PFSK-1 (cell line): ENCODE measurements around the gene ZNF627.

Source experiments
- FOXP2 ChIP-seq: optimal IDR thresholded peaks from 2 replicates; pipeline ENCODE3; 2011; ENCODE audit warnings: borderline replicate concordance, control low read depth, inconsistent platforms; ENCODE audit not compliant: insufficient read depth; ENCODE audit errors: extremely low read length, extremely low read depth
- POLR2AphosphoS5 ChIP-seq: IDR thresholded peaks from 2 replicates; pipeline ENCODE4 v1.6.1; 2012; ENCODE audit warnings: low read depth, mild to moderate bottlenecking, control low read depth, low read length, moderate library complexity
- REST ChIP-seq, 2 experiments: IDR thresholded peaks; 2 replicates each; pipeline versions ENCODE4 v1.6.1 to v1.8.0; 2011 to 2012; ENCODE audit warnings: low read depth in 2 of 2, low read length in 2 of 2, control low read depth in 1 of 2, inconsistent platforms in 1 of 2, mild to moderate bottlenecking in 1 of 2, moderate library complexity in 1 of 2; ENCODE audit not compliant: insufficient read depth in 1 of 2
- SIN3A ChIP-seq: IDR thresholded peaks from 2 replicates; pipeline ENCODE4 v1.6.1; 2012; ENCODE audit warnings: mild to moderate bottlenecking, low read length, moderate library complexity, borderline replicate concordance; ENCODE audit not compliant: insufficient read depth
- TAF1 ChIP-seq: IDR thresholded peaks from 2 replicates; pipeline ENCODE4 v1.6.1; 2012; ENCODE audit warnings: low read length, control low read depth, borderline replicate concordance; ENCODE audit not compliant: insufficient read depth

The ZNF627 gene

GRCh38 chr19:11657307-11657706 lies 60.0 kb downstream of the ZNF627 start:
- TF ChIP-seq TAF1, result no peak
- TF ChIP-seq FOXP2, result no peak
- no peak for TF ChIP-seq REST (IDR thresholded peaks at IDR 0.05; ENCODE audit: insufficient read depth in 1 of 2, low read depth in 2 of 2, low read length in 2 of 2)
- no peak for TF ChIP-seq SIN3A
- no peak for TF ChIP-seq POLR2AphosphoS5

GRCh38 chr19:11658970-11659369 lies 61.7 kb downstream of the ZNF627 start:
- TF ChIP-seq FOXP2 (no peak), REST (IDR thresholded peaks at IDR 0.05; ENCODE audit: insufficient read depth in 1 of 2, low read depth in 2 of 2, low read length in 2 of 2) (no peak), POLR2AphosphoS5 (no peak), SIN3A (no peak), TAF1 (no peak)

- TF ChIP-seq REST (IDR thresholded peaks at IDR 0.05; ENCODE audit: insufficient read depth in 1 of 2, low read depth in 2 of 2, low read length in 2 of 2) (no peak), FOXP2 (no peak), TAF1 (no peak)
Measured at GRCh38 chr19:11659612-11660011, 62.3 kb downstream of the ZNF627 start.

- no peak for TF ChIP-seq SIN3A
- TF ChIP-seq REST (IDR thresholded peaks at IDR 0.05; ENCODE audit: insufficient read depth in 1 of 2, low read depth in 2 of 2, low read length in 2 of 2), result no peak
- TF ChIP-seq POLR2AphosphoS5, result no peak
- TF ChIP-seq TAF1, result no peak
- TF ChIP-seq FOXP2, result no peak
Measured at GRCh38 chr19:11662278-11662677, 65.0 kb downstream of the ZNF627 start.

GRCh38 chr19:11663181-11663591 lies 65.9 kb downstream of the ZNF627 start:
- TF ChIP-seq REST (IDR thresholded peaks at IDR 0.05; ENCODE audit: insufficient read depth in 1 of 2, low read depth in 2 of 2, low read length in 2 of 2) (no peak), POLR2AphosphoS5 (no peak)
